Spleen (tissue), 11 donors: ENCODE measurements around the gene TIPRL. TPM values are rescaled to one million over a fixed set of nuclear protein-coding genes. Genes with fewer than 3 reads are reported as not detected.
"Not testable (repeated sequence)": the region's sequence is repeated elsewhere in the genome, so short reads cannot be mapped to it uniquely, and the experiment has no call there.

ENCODE experiments used
- DNase-seq: peaks from one replicate; pipeline ENCODE4 v3.0.0-alpha.2; 2020
- H3K27ac ChIP-seq, 8 donors: fragments of 200-600 bp; sonication (generic) in 7 of 8; 1 replicate in 4 of 8; 2 replicates in 4 of 8; pipeline versions ENCODE4 v1.5.0 to v1.8.0; 2016 to 2021; ENCODE audit warnings: inconsistent platforms in 4 of 8, mild to moderate bottlenecking in 4 of 8, moderate library complexity in 1 of 8
- H3K27me3 ChIP-seq, 7 donors: fragments of 200-600 bp; sonication (generic) in 6 of 7; replicated peaks in 1 of 7; 1 replicate in 4 of 7; 2 replicates in 3 of 7; pipeline versions ENCODE4 v1.5.0 to v1.8.0; 2016 to 2021; ENCODE audit warnings: inconsistent platforms in 3 of 7, mild to moderate bottlenecking in 1 of 7
- H3K36me3 ChIP-seq, 6 donors: fragments of 200-600 bp; sonication (generic) in 5 of 6; 1 replicate in 4 of 6; 2 replicates in 2 of 6; pipeline versions ENCODE4 v1.5.0 to v1.8.0; 2016 to 2021; ENCODE audit warnings: inconsistent platforms in 2 of 6
- H3K4me1 ChIP-seq, 6 donors: fragments of 200-600 bp; sonication (generic) in 5 of 6; 1 replicate in 3 of 6; 2 replicates in 3 of 6; pipeline versions ENCODE4 v1.5.0 to v1.8.0; 2016 to 2021; ENCODE audit warnings: inconsistent platforms in 3 of 6
- H3K4me3 ChIP-seq, 8 donors: fragments of 200-600 bp; sonication (generic) in 7 of 8; 1 replicate in 4 of 8; 2 replicates in 4 of 8; pipeline versions ENCODE4 v1.5.0 to v1.8.0; 2016 to 2021; ENCODE audit warnings: inconsistent platforms in 4 of 8, mild to moderate bottlenecking in 4 of 8, moderate library complexity in 2 of 8
- H3K9me3 ChIP-seq, 8 donors: fragments of 200-600 bp; sonication (generic) in 7 of 8; 1 replicate in 4 of 8; 2 replicates in 4 of 8; pipeline versions ENCODE4 v1.5.0 to v1.8.0; 2016 to 2021; ENCODE audit warnings: inconsistent platforms in 4 of 8
- CTCF ChIP-seq, 11 experiments: fragments of 200-600 bp in 7 of 11; fragments of 450-650 bp in 4 of 11; sonication (generic) in 4 of 11; IDR thresholded peaks in 8 of 11; conservative IDR thresholded peaks in 3 of 11; 1 replicate in 7 of 11; 2 replicates in 4 of 11; pipeline versions ENCODE4 v1.4.0 to v1.8.0; 2016 to 2021; ENCODE audit warnings: antibody characterized with exemption in 11 of 11, inconsistent platforms in 4 of 11, mild to moderate bottlenecking in 1 of 11
- POLR2A ChIP-seq, 3 donors: fragments of 450-650 bp; IDR thresholded peaks; one replicate each; pipeline ENCODE4 v1.5.1; 2017; ENCODE audit warnings: antibody characterized with exemption in 3 of 3, mild to moderate bottlenecking in 1 of 3
- POLR2AphosphoS5 ChIP-seq, 3 donors: sonication (generic); formaldehyde crosslinking; IDR thresholded peaks; one replicate each; pipeline ENCODE4 v1.5.1; 2017; ENCODE audit warnings: antibody characterized with exemption in 3 of 3
- WGBS, 5 donors: extraction: QIAGEN DNeasy Blood & Tissue Kit in 3 of 5; methylation state at CpG; one replicate each; pipeline versions ENCODE4 v1.1.5 to v1.1.7; 2013 to 2018; 5-methylcytosine and 5-hydroxymethylcytosine counted together
- intact Hi-C: fragments of 100-400 bp; cut with DNase I; formaldehyde crosslinking; loops from one replicate; pipeline ENCODE4 v1.15.0; 2023; ENCODE audit warnings: low total_unique reads
- polyA plus RNA-seq, 3 donors: library from polyadenylated mRNA; stranded (reverse); fragments of 200-250 nt; gene quantifications; one replicate each; pipeline ENCODE4 v1.2.1, GENCODE V29; 2013
- total RNA-seq, 7 donors: library from RNA; depleted of rRNA in 3 of 7; stranded (reverse); fragments of >200 nt in 3 of 7; fragmentation: NEBNext Ultra II Directional in 4 of 7; extraction: Animal tissue kit (Norgen Biotek cat#: 25700) in 4 of 7; gene quantifications; one replicate each; pipeline versions ENCODE4 v1.1.0 to v1.2.1, GENCODE V29; 2016 to 2021
- donor health status: healthy with polysubstance abuse.
- donor health status: DM: no; HTN: no; CAD: no; lungs with moderate emphysema.
- donor health status: DM: no; HTN: no; CAD: no.
- donor health status: Bipolar disorder and iron deficiency.
- donor health status: healthy.
- donor health status: DM: no; HTN: no; CAD: no.
- donor health status: DM: yes; HTN: yes; CAD: no.

TIPRL gene
- total and polyA plus RNA-seq, 10 donors, result 10.1 to 26.3 (median 17.5) TPM

GRCh38 chr1:168202941-168203654 lies 24.3 kb downstream of the TIPRL start:
- H3K27me3 ChIP-seq, result no peaks in the 10 kb centered on the region
- peaks cover 3 to 66% (median 33%) of the 10 kb centered on the region in 6 donors for H3K36me3 ChIP-seq
- H3K4me1 ChIP-seq, result no peaks in the 10 kb centered on the region
- no peak for TF ChIP-seq CTCF (IDR thresholded peaks at IDR 0.05 in 8 of 11, conservative IDR thresholded peaks at IDR 0.05 in 3 of 11)
- no peak for TF ChIP-seq POLR2AphosphoS5 (IDR thresholded peaks at IDR 0.05)
- TF ChIP-seq POLR2A (IDR thresholded peaks at IDR 0.05), result no peak
- 59 to 92% (median 68%) methylated on average over 1 of the region's 1 CpG for WGBS, 5 donors
- H3K9me3 ChIP-seq, result no peaks in the 10 kb centered on the region
- DNase-seq, result no peak
- intact Hi-C loops, result no loop called here
- no peak overlapping the region for H3K4me3 ChIP-seq
- H3K27ac ChIP-seq, result no peak overlapping the region

- intact Hi-C loops, result no loop called here
- TF ChIP-seq POLR2A (IDR thresholded peaks at IDR 0.05) (no peak), POLR2AphosphoS5 (IDR thresholded peaks at IDR 0.05) (no peak), CTCF (IDR thresholded peaks at IDR 0.05 in 8 of 11, conservative IDR thresholded peaks at IDR 0.05 in 3 of 11) (no peak)
These were observed 27.3 kb downstream of the TIPRL start for GRCh38 chr1:168206111-168206510.

GRCh38 chr1:168207673-168208072 lies 28.9 kb downstream of the TIPRL start:
- DNase-seq, H3K4me3 ChIP-seq, H3K4me1 ChIP-seq, intact Hi-C loops, H3K27ac ChIP-seq, H3K27me3 ChIP-seq: not testable (repeated sequence)
- Histone ChIP-seq H3K9me3 (peaks cover 0 to 23% (median 18%) of the 10 kb centered on the region in 8 donors), H3K36me3 (peaks cover 0 to 22% (median 4%) of the 10 kb centered on the region in 6 donors)
- 92 to 100% (median 96%) methylated on average over 7 to 33 of the region's 34 CpGs for WGBS, 5 donors

More at GRCh38 chr1:168206111-168206510, 27.3 kb downstream of the TIPRL start:
- no peak overlapping the region for H3K27ac ChIP-seq
- peaks cover 0 to 36% (median 8%) of the 10 kb centered on the region in 6 donors for H3K36me3 ChIP-seq
- no peak overlapping the region for H3K4me3 ChIP-seq
- H3K27me3 ChIP-seq, result no peaks in the 10 kb centered on the region
- no peaks in the 10 kb centered on the region for H3K4me1 ChIP-seq
- peaks cover 0 to 12% (median 5%) of the 10 kb centered on the region in 8 donors for H3K9me3 ChIP-seq
- DNase-seq, result no peak

GRCh38 chr1:168210312-168210711 lies 31.6 kb downstream of the TIPRL start:
- intact Hi-C loops, result no loop called here
- WGBS, 5 donors, result 82 to 98% (median 92%) methylated on average over 3 of the region's 3 CpGs
- Histone ChIP-seq H3K9me3 (peaks cover 0 to 35% (median 27%) of the 10 kb centered on the region in 8 donors), H3K36me3 (peaks cover 0 to 7% (median 0%) of the 10 kb centered on the region in 6 donors), H3K4me3 (no peak overlapping the region), H3K27me3 (no peaks in the 10 kb centered on the region), H3K4me1 (no peaks in the 10 kb centered on the region), H3K27ac (no peak overlapping the region)
- no peak for DNase-seq
- no peak for TF ChIP-seq POLR2AphosphoS5 (IDR thresholded peaks at IDR 0.05)
- TF ChIP-seq CTCF (IDR thresholded peaks at IDR 0.05 in 8 of 11, conservative IDR thresholded peaks at IDR 0.05 in 3 of 11), result no peak
- TF ChIP-seq POLR2A (IDR thresholded peaks at IDR 0.05), result no peak
